GM12872 (cell line): Measurements from ENCODE around the gene CPB2.

ENCODE experiments used
- TF ChIP-seq, protein P1 (sequence below): IDR thresholded peaks from 3 replicates; pipeline ENCODE4 v1.5.1; 2011; ENCODE audit warnings: low read depth, mild to moderate bottlenecking, low read length, moderate library complexity; ENCODE audit not compliant: insufficient read depth

CPB2 gene

DNA sequence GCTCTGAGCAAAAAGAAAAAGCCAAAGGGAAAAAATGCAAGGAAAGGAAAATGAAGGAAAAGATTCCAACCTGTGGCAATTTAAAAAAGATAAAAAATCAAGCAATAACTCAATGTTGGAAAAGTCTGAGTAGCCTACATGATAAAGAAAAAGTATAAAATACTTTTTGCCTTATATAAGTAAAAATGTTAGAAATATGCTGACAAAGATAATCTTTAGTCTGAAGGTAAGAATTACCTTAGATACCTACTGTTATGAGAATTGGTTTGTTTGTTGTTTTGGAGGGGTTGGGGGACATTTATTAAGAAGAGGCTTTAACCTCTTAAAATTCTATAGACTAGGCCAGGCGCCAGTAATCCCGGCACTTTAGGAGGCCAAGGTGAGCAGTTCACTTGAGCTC lies 29.7 kb upstream of the CPB2 start:
- TF ChIP-seq, protein P1, sequence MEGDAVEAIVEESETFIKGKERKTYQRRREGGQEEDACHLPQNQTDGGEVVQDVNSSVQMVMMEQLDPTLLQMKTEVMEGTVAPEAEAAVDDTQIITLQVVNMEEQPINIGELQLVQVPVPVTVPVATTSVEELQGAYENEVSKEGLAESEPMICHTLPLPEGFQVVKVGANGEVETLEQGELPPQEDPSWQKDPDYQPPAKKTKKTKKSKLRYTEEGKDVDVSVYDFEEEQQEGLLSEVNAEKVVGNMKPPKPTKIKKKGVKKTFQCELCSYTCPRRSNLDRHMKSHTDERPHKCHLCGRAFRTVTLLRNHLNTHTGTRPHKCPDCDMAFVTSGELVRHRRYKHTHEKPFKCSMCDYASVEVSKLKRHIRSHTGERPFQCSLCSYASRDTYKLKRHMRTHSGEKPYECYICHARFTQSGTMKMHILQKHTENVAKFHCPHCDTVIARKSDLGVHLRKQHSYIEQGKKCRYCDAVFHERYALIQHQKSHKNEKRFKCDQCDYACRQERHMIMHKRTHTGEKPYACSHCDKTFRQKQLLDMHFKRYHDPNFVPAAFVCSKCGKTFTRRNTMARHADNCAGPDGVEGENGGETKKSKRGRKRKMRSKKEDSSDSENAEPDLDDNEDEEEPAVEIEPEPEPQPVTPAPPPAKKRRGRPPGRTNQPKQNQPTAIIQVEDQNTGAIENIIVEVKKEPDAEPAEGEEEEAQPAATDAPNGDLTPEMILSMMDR: no peak

DNA sequence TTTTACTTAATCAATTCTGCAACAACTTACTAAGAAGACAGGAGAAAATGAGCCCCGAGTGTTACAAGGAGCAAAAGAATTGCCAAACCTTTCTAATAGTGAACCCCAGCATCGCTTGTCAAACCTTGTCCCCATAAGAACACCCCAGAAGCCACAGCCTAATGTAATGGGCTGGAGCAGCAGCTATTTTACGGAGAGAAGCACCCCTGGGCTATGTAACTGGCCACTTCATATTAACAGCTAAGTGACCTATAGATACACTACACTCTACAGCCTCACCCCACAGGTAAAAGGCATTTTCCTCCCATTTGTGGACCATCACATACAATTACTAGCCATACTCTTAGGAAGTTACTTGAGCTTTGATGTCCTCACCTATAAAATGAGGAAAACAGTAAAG lies 27.3 kb upstream of the CPB2 start:
- TF ChIP-seq, protein P1: no peak

DNA sequence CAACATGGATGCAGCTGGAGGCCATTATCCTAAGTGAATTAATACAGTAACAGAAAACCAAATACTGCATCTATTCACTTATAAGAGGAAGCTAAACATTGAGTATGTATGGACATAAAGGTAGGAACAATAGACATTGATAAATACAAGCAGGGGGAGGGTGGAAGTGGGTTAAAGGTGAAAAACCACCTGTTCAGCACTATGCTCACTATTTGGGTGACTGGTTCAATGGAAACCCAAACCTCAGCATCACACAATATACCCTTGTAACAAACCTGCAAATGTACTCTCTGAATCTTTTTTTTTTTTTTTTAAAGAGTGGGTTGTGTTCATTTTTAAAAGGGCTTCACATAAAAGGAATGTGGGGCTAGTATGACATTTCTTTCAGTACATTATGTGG lies 26.9 kb upstream of the CPB2 start:
- TF ChIP-seq, protein P1: no peak

DNA sequence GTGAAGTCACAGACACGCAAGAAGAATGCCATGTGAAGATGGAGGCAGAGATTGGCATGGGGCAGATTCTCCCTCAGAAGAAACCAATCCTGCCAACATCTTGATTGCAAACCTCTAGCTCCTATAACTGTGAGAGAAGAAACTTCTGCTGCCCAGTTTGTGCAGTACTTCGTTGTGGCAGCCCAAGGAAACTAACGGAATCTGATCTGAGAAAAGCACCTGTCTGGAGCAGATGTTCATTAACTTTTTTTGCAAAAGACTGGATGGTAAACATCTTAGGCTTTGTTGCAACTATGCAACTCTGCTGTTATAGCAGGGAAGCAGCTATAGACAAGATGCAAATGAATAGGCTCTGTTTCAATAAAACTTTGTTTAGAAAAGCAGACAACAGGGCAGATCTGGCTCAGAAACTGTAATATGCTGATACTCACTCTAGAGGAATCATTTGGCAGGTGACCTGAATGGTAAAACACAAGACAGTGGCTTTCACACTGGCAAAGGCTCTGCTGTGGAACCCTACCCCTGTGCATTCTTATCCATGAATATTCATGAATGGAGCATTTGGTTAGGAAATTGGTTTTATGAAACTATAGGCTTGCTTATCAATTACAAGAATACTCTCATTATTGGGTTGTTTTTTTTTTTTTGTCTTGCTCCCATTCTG lies 25.3 kb upstream of the CPB2 start:
- TF ChIP-seq, protein P1: no peak

DNA sequence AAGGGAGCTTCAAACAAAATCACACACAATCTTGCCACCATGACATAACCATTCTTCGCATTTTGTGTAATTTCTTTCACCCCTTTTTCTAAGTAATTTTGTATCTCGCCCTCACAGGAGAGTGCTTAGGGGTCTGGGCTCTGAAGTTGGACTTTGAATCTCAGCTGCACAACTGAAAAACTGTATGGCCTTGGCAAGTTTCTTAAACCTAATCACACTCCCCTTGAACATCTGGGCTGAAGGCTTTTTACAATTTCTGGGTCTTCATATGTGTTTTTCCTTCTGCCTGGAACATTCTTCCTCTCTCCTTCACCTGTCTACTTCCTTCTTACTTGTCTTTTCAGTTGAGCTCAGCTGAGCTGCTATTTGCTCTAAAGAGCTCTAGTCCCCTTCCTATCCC lies 24.3 kb upstream of the CPB2 start:
- TF ChIP-seq, protein P1: no peak

DNA sequence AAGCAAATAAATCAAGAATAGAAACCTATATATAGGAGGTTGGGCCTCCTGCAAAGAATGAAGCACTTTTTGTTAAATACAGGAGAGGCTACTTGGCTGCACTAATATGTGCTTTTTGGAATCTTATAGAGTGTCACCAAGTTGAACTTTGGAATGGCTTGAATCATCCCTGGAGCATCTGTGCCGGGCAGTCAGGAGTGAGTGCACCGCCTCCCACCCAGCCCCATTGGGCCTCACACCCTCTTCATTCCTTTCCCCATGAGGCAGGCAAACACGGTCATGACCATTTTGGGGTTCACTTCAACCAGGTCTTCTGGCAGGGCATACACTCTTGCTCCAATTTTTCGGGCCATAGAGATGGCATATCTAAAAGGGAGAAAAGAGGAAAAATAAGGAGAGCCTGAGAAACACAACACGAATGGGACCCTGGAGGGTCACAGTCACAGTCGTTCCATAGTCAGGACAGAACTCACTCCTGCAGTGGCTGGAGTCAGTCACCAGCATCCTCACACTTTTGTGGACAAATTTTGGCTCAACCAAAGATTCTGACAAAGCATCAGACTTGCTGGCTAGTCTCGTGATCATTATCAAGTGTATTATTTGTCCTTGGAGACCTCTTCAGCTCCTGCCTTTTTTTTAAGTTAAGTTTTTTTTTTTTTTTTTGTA lies 22.7 kb upstream of the CPB2 start:
- TF ChIP-seq, protein P1: no peak

DNA sequence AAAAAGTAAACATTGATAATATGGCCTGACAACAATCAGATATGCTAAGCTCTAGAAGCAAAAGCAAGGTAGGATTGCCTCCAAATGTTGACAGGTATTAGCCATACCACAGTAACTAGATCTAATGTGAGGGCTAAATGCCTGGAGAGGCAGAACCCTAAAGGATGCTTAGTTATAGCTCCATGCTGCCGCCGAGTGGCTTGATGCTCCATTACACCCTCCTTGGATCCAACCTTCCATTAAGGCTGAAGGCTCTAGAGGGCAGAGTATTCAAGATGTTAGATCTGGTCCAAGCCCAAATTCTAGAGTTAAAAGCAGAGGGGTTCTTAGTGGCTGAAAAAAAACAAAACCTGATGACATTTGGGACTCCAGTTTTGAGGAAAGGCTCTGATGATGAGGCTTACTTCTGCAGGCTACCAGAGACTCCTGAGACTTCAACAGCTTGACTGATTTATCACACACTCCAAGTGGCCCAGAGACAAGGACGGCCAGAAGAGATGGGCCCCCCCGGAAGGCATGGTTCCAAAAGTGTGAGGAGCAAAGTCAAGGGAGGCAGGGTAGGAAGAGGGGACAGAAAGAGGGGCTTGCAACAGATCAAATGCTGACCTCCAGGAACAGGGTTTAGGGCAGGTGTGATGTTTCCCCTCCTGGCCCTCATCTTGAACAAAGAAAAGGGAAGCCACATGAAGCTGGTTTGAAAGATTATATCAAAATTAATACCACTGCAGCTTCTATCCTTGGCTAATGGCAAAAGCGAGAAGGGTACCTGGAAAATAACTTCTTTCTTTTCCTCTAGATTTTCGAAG lies 21.9 kb upstream of the CPB2 start:
- TF ChIP-seq, protein P1: peak; percentile 85
